Measurements from ENCODE around the gene GALNT18. TPM values are rescaled to one million over a fixed set of nuclear protein-coding genes. Genes with fewer than 3 reads are reported as not detected.

GALNT18 gene
- total and polyA plus RNA-seq, 2 of the 4 experiments (the other 2 are of a cell fraction): 9.5 to 11.3 TPM

DNA sequence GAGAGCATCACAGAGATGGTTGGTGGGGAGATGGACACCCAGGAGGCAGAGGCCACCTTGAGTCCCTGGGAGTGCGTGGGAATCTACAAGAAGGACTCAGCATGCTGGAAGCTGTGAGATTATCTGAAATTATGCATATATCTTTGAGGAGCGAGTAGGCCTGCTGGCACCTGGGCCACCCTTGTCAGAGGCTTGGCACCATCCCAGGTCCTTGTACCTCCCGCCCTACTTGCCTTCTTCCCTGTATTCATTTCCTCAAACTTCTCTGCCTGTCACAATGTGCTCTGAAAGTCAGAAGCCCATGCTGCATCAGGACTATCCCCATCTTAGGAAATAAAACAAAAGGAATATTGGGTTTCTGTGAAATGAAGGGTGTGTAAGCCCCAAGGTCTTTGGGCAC lies 135.8 kb downstream of the GALNT18 start:
- BruUV-seq (replicated peaks): no TSS peak

More for the DNA sequence above, 135.8 kb downstream of the GALNT18 start:
- no peak overlapping the region for H3K56ac ChIP-seq (ENCODE audit: extremely low read depth, insufficient read depth, low read length)
- no peak overlapping the region for H2BK5ac ChIP-seq (ENCODE audit: low read depth, low read length, poor library complexity, severe bottlenecking)
- H3K4me1 ChIP-seq (ENCODE audit: control insufficient read depth, insufficient read depth, low read length): 0 out of 2 replicates have a peak, but pooled peaks cover 2% of the 10 kb centered on the region
- intact Hi-C loops (cut with micrococcal nuclease) (no loop called here), dilution Hi-C loops (cut with HindIII; ENCODE audit: low sequenced_read_pairs, unreplicated experiment) (no loop called here), in situ Hi-C loops (cut with MboI; ENCODE audit: low sequenced_read_pairs) (no loop called here)
- H3K9ac ChIP-seq (ENCODE audit: low read depth, low read length): no peak overlapping the region
- DNase-seq: no peak
- TF ChIP-seq, protein P1, sequence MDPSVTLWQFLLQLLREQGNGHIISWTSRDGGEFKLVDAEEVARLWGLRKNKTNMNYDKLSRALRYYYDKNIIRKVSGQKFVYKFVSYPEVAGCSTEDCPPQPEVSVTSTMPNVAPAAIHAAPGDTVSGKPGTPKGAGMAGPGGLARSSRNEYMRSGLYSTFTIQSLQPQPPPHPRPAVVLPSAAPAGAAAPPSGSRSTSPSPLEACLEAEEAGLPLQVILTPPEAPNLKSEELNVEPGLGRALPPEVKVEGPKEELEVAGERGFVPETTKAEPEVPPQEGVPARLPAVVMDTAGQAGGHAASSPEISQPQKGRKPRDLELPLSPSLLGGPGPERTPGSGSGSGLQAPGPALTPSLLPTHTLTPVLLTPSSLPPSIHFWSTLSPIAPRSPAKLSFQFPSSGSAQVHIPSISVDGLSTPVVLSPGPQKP (IDR thresholded peaks at IDR 0.05; ENCODE audit: borderline replicate concordance, low read depth, low read length): no peak
- no peak for TF ChIP-seq CHD1 (IDR thresholded peaks at IDR 0.05; ENCODE audit: low read depth, low read length)
- no peak for TF ChIP-seq CEBPB (IDR thresholded peaks at IDR 0.05; ENCODE audit: low read depth, low read length)
- no peak for TF ChIP-seq POLR2A (IDR thresholded peaks at IDR 0.05; ENCODE audit: low read depth, low read length)
- TF ChIP-seq FOS (IDR thresholded peaks at IDR 0.05; ENCODE audit: low read depth, low read length): no peak
- no peak for TF ChIP-seq MXI1 (IDR thresholded peaks at IDR 0.05; ENCODE audit: borderline replicate concordance, low read depth, low read length)
- TF ChIP-seq BHLHE40 (IDR thresholded peaks at IDR 0.05; ENCODE audit: low read depth, low read length): no peak
- no peak overlapping the region for H3K14ac ChIP-seq (replicated peaks; ENCODE audit: low read depth, low read length)
- no peaks in the 10 kb centered on the region; the same call in 1 of the 2 replicates for H3K27me3 ChIP-seq (ENCODE audit: control insufficient read depth, insufficient read depth, low read length)
- no peak for ATAC-seq (ENCODE audit: low read depth)
- CTCF ChIA-PET: no interaction called here
- H3K4me2 ChIP-seq (ENCODE audit: low read depth, low read length): no peak overlapping the region
- no peak overlapping the region for H3K23ac ChIP-seq (ENCODE audit: low read depth, low read length)
- no peak overlapping the region for H2AK5ac ChIP-seq (ENCODE audit: low read depth, low read length)
- H2AK9ac ChIP-seq (replicated peaks; ENCODE audit: low read depth, low read length, poor library complexity): no peak overlapping the region
- no peak overlapping the region for H3K18ac ChIP-seq (ENCODE audit: low read depth, low read length)
- no peaks in the 10 kb centered on the region for H3K36me3 ChIP-seq (ENCODE audit: control insufficient read depth, insufficient read depth, low read length)
- no peak overlapping the region for H4K5ac ChIP-seq (ENCODE audit: low read depth, low read length)
- H4K8ac ChIP-seq (ENCODE audit: low read depth in 2 of 2, low read length in 2 of 2): no peak overlapping the region
- H2BK15ac ChIP-seq (ENCODE audit: low read depth, low read length): no peak overlapping the region
- no peak overlapping the region for H3K4me3 ChIP-seq (ENCODE audit: insufficient read depth, low read depth, low read length)
- no peaks in the 10 kb centered on the region for H3K79me1 ChIP-seq (ENCODE audit: low read depth in 1 of 2, low read length in 2 of 2)
- no peaks in the 10 kb centered on the region for H3K9me3 ChIP-seq (ENCODE audit: control insufficient read depth, insufficient read depth, low read length)
- POLR2A ChIA-PET (ENCODE audit: unreplicated experiment): no interaction called here
- no peaks in the 10 kb centered on the region for H4K20me1 ChIP-seq (ENCODE audit: insufficient read depth, low read length)
- no CpG with 5 or more reads among the region's 3 CpGs for WGBS, 2 experiments (ENCODE audit: extremely low coverage in 2 of 2, insufficient read length in 1 of 2)
- no peak overlapping the region for H2BK20ac ChIP-seq (ENCODE audit: low read depth, low read length)
- H3K4ac ChIP-seq (ENCODE audit: low read depth, low read length): no peak overlapping the region
- H3K27ac ChIP-seq (ENCODE audit: insufficient read depth, low read length): no peak overlapping the region
- H2BK120ac ChIP-seq (ENCODE audit: low read depth, low read length): no peak overlapping the region
- no peak overlapping the region for H4K91ac ChIP-seq (ENCODE audit: insufficient read depth, low read depth, low read length)
- no peak overlapping the region for H2AFZ ChIP-seq (replicated peaks; ENCODE audit: low read length, poor library complexity)
- H3K9me1 ChIP-seq (ENCODE audit: insufficient read depth, low read length): no peaks in the 10 kb centered on the region

Measured in IMR-90 (cell line).